SK-N-SH (cell line): ENCODE data around the gene HDAC4. TPM values are rescaled to one million over a fixed set of nuclear protein-coding genes. Genes with fewer than 3 reads are reported as not detected.

Experiments used
- CTCF ChIA-PET: fragments of 300-600, 350-600 bp; formaldehyde crosslinking; extraction: SDS; loops from one replicate; lab custom pipeline; 2021; lab: Yijun Ruan, JAX
- POLR2A ChIA-PET: fragments of 350-600 bp; sonication (Branson Sonifier 250); formaldehyde crosslinking; extraction: SDS; loops from one replicate; lab custom pipeline; 2020; ENCODE audit warnings: antibody characterized with exemption, inconsistent platforms; lab: Yijun Ruan, JAX
- DNase-seq: peaks from one replicate; pipeline ENCODE4 v3.0.0; 2012
- H2AFZ ChIP-seq: fragments of 200-600 bp; sonication (generic); 2 replicates; pipeline ENCODE4 v1.8.1; 2016; ENCODE audit warnings: antibody characterized with exemption, mild to moderate bottlenecking, low read depth
- H3F3A ChIP-seq: fragments of 200-600 bp; sonication (generic); replicated peaks from 2 replicates; pipeline ENCODE3; 2016; ENCODE audit warnings: antibody characterized with exemption, mild to moderate bottlenecking; ENCODE audit not compliant: insufficient read depth
- H3K27ac ChIP-seq, 2 experiments: fragments of 200-500 bp in 1 of 2; fragments of 200-600 bp in 1 of 2; sonication (Bioruptor generic) in 1 of 2; sonication (generic), shearing (Covaris generic) in 1 of 2; 2 replicates each; pipeline versions ENCODE4 v1.5.1 to v1.6.1; 2014 to 2016; ENCODE audit warnings: low read depth in 2 of 2, inconsistent platforms in 1 of 2, low read length in 1 of 2, mild to moderate bottlenecking in 1 of 2, mixed read lengths in 1 of 2
- H3K27me3 ChIP-seq: fragments of 200-600 bp; sonication (generic), shearing (Covaris generic); 2 replicates; pipeline ENCODE4 v1.6.1; 2016; ENCODE audit warnings: mixed run types; ENCODE audit not compliant: insufficient read depth
- H3K36me3 ChIP-seq, 2 experiments: fragments of 200-500 bp in 1 of 2; fragments of 200-600 bp in 1 of 2; sonication (Bioruptor generic) in 1 of 2; sonication (generic) in 1 of 2; replicated peaks in 1 of 2; 2 replicates each; pipeline versions ENCODE3 to v1.5.1; 2014 to 2016; ENCODE audit warnings: low read length in 1 of 2, mild to moderate bottlenecking in 1 of 2; ENCODE audit not compliant: insufficient read depth in 2 of 2, control insufficient read depth in 1 of 2
- H3K4me1 ChIP-seq, 2 experiments: fragments of 200-500 bp in 1 of 2; fragments of 200-600 bp in 1 of 2; sonication (Bioruptor generic) in 1 of 2; sonication (generic), shearing (Covaris generic) in 1 of 2; 2 replicates each; pipeline versions ENCODE4 v1.5.1 to v1.6.1; 2014 to 2016; ENCODE audit warnings: low read depth in 1 of 2, low read length in 1 of 2, mixed run types in 1 of 2; ENCODE audit not compliant: insufficient read depth in 2 of 2, control insufficient read depth in 1 of 2
- H3K4me2 ChIP-seq: fragments of 200-600 bp; sonication (generic), shearing (Covaris generic); 2 replicates; pipeline ENCODE4 v1.6.1; 2017; ENCODE audit warnings: mixed run types
- H3K4me3 ChIP-seq, 2 experiments: fragments of 200-500 bp in 1 of 2; fragments of 200-600 bp in 1 of 2; sonication (Bioruptor generic) in 1 of 2; sonication (generic), shearing (Covaris generic) in 1 of 2; 2 replicates each; pipeline versions ENCODE4 v1.5.1 to v1.8.1; 2014 to 2016; ENCODE audit warnings: low read depth in 2 of 2, inconsistent platforms in 1 of 2, low read length in 1 of 2, mild to moderate bottlenecking in 1 of 2, mixed read lengths in 1 of 2, moderate library complexity in 1 of 2
- H3K79me2 ChIP-seq: fragments of 200-600 bp; sonication (generic); 2 replicates; pipeline ENCODE4 v1.8.1; 2017; ENCODE audit warnings: mild to moderate bottlenecking; ENCODE audit not compliant: insufficient read depth
- H3K9ac ChIP-seq: fragments of 200-600 bp; sonication (generic); 2 replicates; pipeline ENCODE4 v1.6.1; 2017; ENCODE audit warnings: mixed run types
- H3K9me2 ChIP-seq: fragments of 200-600 bp; sonication (generic); 2 replicates; pipeline ENCODE4 v1.6.1; 2017; ENCODE audit warnings: mixed run types
- H3K9me3 ChIP-seq: fragments of 200-600 bp; sonication (generic); 2 replicates; pipeline ENCODE4 v1.6.1; 2017; ENCODE audit warnings: mixed run types, mild to moderate bottlenecking, moderate library complexity
- H4K20me1 ChIP-seq: fragments of 200-600 bp; sonication (generic); 2 replicates; pipeline ENCODE4 v1.6.1; 2017; ENCODE audit warnings: mild to moderate bottlenecking, mixed run types; ENCODE audit not compliant: insufficient read depth
- CTCF ChIP-seq: fragments of 200-600 bp; sonication (generic); IDR thresholded peaks from 2 replicates; pipeline ENCODE4 v1.6.1; 2017; ENCODE audit warnings: antibody characterized with exemption, mild to moderate bottlenecking, moderate library complexity
- ELF1 ChIP-seq: IDR thresholded peaks from 2 replicates; pipeline ENCODE4 v1.4.0; 2012
- FOXJ3 ChIP-seq: sonication (generic); formaldehyde crosslinking; IDR thresholded peaks from 2 replicates; pipeline ENCODE4 v1.5.1; 2020; ENCODE audit warnings: mild to moderate bottlenecking, missing genetic modification reagents
- MEF2A ChIP-seq: IDR thresholded peaks from 2 replicates; pipeline ENCODE4 v1.4.0; 2012; ENCODE audit warnings: low read depth, borderline replicate concordance
- MXI1 ChIP-seq: IDR thresholded peaks from 2 replicates; pipeline ENCODE4 v1.6.1; 2012; ENCODE audit warnings: mild to moderate bottlenecking, low read depth, low read length, improper control_type of control experiment
- NRF1 ChIP-seq: IDR thresholded peaks from 2 replicates; pipeline ENCODE4 v1.6.1; 2012; ENCODE audit warnings: low read depth, mild to moderate bottlenecking, low read length
- RAD21 ChIP-seq: IDR thresholded peaks from 2 replicates; pipeline ENCODE4 v1.6.1; 2012; ENCODE audit warnings: mild to moderate bottlenecking, low read length
- RCOR1 ChIP-seq: fragments of 150-350 bp; IDR thresholded peaks from 2 replicates; pipeline ENCODE4 v1.6.1; 2017; ENCODE audit warnings: antibody characterized with exemption, low read length
- RFX5 ChIP-seq: IDR thresholded peaks from 2 replicates; pipeline ENCODE4 v1.6.1; 2012; ENCODE audit warnings: mild to moderate bottlenecking, improper control_type of control experiment, low read length
- TAF1 ChIP-seq: IDR thresholded peaks from 2 replicates; pipeline ENCODE4 v1.6.1; 2012; ENCODE audit warnings: low read depth, mild to moderate bottlenecking, low read length, moderate library complexity, borderline replicate concordance
- USF1 ChIP-seq: IDR thresholded peaks from 2 replicates; pipeline ENCODE4 v1.4.0; 2012; ENCODE audit warnings: low read depth, borderline replicate concordance
- USF2 ChIP-seq: fragments of 150-350 bp; IDR thresholded peaks from 2 replicates; pipeline ENCODE4 v1.6.1; 2017; ENCODE audit warnings: antibody characterized with exemption, low read length, low read depth, borderline replicate concordance
- YY1 ChIP-seq: IDR thresholded peaks from 2 replicates; pipeline ENCODE4 v1.4.0; 2012; ENCODE audit warnings: low read depth, mild to moderate bottlenecking
- WGBS: methylation state at CpG from one replicate; pipeline ENCODE4 v1.1.6; 2017; ENCODE audit warnings: low lambda C conversion rate; 5-methylcytosine and 5-hydroxymethylcytosine counted together
- polyA plus RNA-seq, 3 experiments: library from polyadenylated mRNA; depleted of rRNA; stranded (reverse); fragments of >200 nt; gene quantifications; 2 replicates each; pipeline ENCODE4 v1.2.3, GENCODE V29; 2012

HDAC4 gene
- polyA plus RNA-seq, 1 of the 3 experiments (the other 2 are of a cell fraction) = 5.5 TPM

GRCh38 chr2:239253701-239254436 lies 147.0 kb downstream of the HDAC4 start (continued):
- no peak for TF ChIP-seq MXI1
- TF ChIP-seq USF2 = no peak
- TF ChIP-seq NRF1 = no peak
- TF ChIP-seq RFX5 = no peak
- no peak for TF ChIP-seq YY1
- no peak for TF ChIP-seq MEF2A
- no peak for TF ChIP-seq ELF1
- TF ChIP-seq RAD21 = no peak
- no peak for TF ChIP-seq RCOR1

- WGBS = 97% methylated on average over 7 of the region's 7 CpGs
- Histone ChIP-seq H3K9ac (no peak overlapping the region), H3K4me3 (no peak overlapping the region), H3K27me3 (no peaks in the 10 kb centered on the region), H3K36me3 (no peaks in the 10 kb centered on the region), H4K20me1 (no peaks in the 10 kb centered on the region), H3F3A (peaks cover 9% of the 10 kb centered on the region)
- no peak for DNase-seq
- TF ChIP-seq USF1 (no peak), TAF1 (no peak)
- TF ChIP-seq, all 33 proteins: peak for 0
- Histone ChIP-seq H3K4me2 (no peak overlapping the region), H3K9me3 (no peaks in the 10 kb centered on the region), H3K79me2 (peaks cover 15% of the 10 kb centered on the region; the same call in 1 of the 2 replicates), H3K9me2 (no peaks in the 10 kb centered on the region), H3K27ac (no peak overlapping the region), H2AFZ (no peak overlapping the region), H3K4me1 (peaks cover 13 to 33% of the 10 kb centered on the region in 2 experiments; a peak in 3 of 4 replicates)
- ChIA-PET CTCF (no interaction called here), POLR2A (interaction anchor here (1.2 kb wide), 1 partner anchor 9 kb away, joined by 3 read pairs; no protein-coding TSS in a partner anchor)
Observed at GRCh38 chr2:239253264-239253663, 147.6 kb downstream of the HDAC4 start.

- no peak overlapping the region for H3K4me2 ChIP-seq
- H3K27ac ChIP-seq = no peak overlapping the region
- peaks cover 8% of the 10 kb centered on the region for H3F3A ChIP-seq
- H3K9ac ChIP-seq = no peak overlapping the region
- H3K4me1 ChIP-seq = peaks cover 12 to 33% of the 10 kb centered on the region in 2 experiments; a peak in 3 of 4 replicates
- no peak overlapping the region for H2AFZ ChIP-seq
- no peaks in the 10 kb centered on the region for H3K9me2 ChIP-seq
- H3K4me3 ChIP-seq = no peak overlapping the region
- 96% methylated on average over 19 of the region's 19 CpGs for WGBS
- H3K27me3 ChIP-seq = no peaks in the 10 kb centered on the region
- no peaks in the 10 kb centered on the region for H3K36me3 ChIP-seq
- DNase-seq = no peak
- no peaks in the 10 kb centered on the region for H4K20me1 ChIP-seq
- no peaks in the 10 kb centered on the region for H3K9me3 ChIP-seq
- peaks cover 12% of the 10 kb centered on the region; the same call in 1 of the 2 replicates for H3K79me2 ChIP-seq
- no peak for TF ChIP-seq FOXJ3 (CRISPR knock-in tag)
- no peak for TF ChIP-seq CTCF
- ChIA-PET CTCF (interaction anchor here (1.7 kb wide), 1 partner anchor 24 kb away, joined by 5 read pairs; no protein-coding TSS in a partner anchor), POLR2A (interaction anchor here (1.2 kb wide), 1 partner anchor 8 kb away, joined by 3 read pairs; no protein-coding TSS in a partner anchor)
Observed at GRCh38 chr2:239252801-239253200, 148.0 kb downstream of the HDAC4 start.
